A549 (cell line): ENCODE results near the gene FKBP1A.

ENCODE experiments used
- CBX2 ChIP-seq: fragments of 200-600 bp; sonication (generic); IDR thresholded peaks from 2 replicates; pipeline ENCODE4 v1.6.1; 2016; ENCODE audit warnings: low read depth, mild to moderate bottlenecking, borderline replicate concordance
- CEBPB ChIP-seq, 2 experiments: fragments of >200 bp in 1 of 2; sonication (Bioruptor Twin) in 1 of 2; formaldehyde crosslinking in 1 of 2; IDR thresholded peaks; 2 replicates each; pipeline ENCODE4 v1.6.1; 2012 to 2016
- CTCF ChIP-seq: fragments of >200 bp; sonication (Bioruptor Twin); formaldehyde crosslinking; IDR thresholded peaks from 3 replicates; pipeline ENCODE4 v1.5.1; 2016
- EHMT2 ChIP-seq: fragments of 200-600 bp; sonication (generic); IDR thresholded peaks from 2 replicates; pipeline ENCODE4 v1.6.1; 2016; ENCODE audit warnings: antibody characterized with exemption, low read depth, mild to moderate bottlenecking, moderate library complexity
- EP300 ChIP-seq, 2 experiments: fragments of >200 bp; sonication (Bioruptor Twin); formaldehyde crosslinking; IDR thresholded peaks; 2 replicates in 1 of 2; 3 replicates in 1 of 2; pipeline ENCODE4 v1.6.1; 2016 to 2017
- NR3C1 ChIP-seq: fragments of >200 bp; sonication (Bioruptor Twin); formaldehyde crosslinking; IDR thresholded peaks from 3 replicates; pipeline ENCODE4 v1.6.1; 2017
- POLR2A ChIP-seq: IDR thresholded peaks from 2 replicates; pipeline ENCODE4 v1.6.1; 2012; ENCODE audit warnings: mild to moderate bottlenecking, low read length
- RCOR1 ChIP-seq: fragments of 150-350 bp; IDR thresholded peaks from 2 replicates; pipeline ENCODE4 v1.6.1; 2014; ENCODE audit warnings: antibody characterized with exemption, low read length, low read depth
- RFX5 ChIP-seq: fragments of 450-650 bp; IDR thresholded peaks from 2 replicates; pipeline ENCODE4 v1.7.1; 2014; ENCODE audit warnings: antibody characterized with exemption, mild to moderate bottlenecking, moderate library complexity

DNA sequence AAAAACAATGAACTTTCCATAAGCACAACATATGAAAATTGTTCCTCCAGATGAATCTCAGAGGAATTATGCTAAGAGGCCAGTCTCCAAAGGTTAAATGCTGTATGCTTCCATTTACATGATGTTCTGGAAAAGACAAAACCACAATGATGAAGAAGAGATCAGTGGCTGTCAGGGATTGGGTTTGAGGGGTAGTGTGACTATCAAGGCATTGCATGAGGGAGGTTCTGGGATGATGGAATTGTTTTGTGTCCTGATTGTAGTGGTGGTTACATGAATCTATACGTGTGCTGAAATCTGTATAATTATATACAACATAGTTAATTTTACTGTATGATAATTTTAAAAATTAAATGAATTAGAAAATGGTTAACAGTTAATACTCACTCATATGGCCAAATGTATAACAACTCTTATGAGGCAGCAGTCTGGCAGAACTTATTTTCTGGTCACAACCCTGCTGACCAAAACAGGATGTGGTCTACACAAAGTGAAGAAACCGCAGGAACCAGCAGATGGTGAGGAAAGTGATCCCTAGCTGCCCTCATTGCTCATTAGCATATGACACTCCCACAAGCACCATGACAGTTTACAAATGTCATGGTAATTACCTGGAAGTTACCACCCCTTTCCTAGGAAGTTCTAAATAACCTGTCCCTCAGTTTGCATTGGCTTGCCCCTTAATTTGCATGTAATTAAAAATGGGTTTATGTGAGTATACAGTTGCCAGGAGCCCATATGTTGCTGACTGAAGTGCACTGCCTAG is 41.9 kb upstream of the FKBP1A start:
- TF ChIP-seq NR3C1 (no peak), CTCF (no peak), EP300 (IDR thresholded peaks at IDR 0.05) (no peak), POLR2A (no peak), RFX5 (no peak), CBX2 (no peak), CEBPB (IDR thresholded peaks at IDR 0.05) (no peak), RCOR1 (no peak), EHMT2 (no peak)
